GM12801 (cell line): Measurements from ENCODE around the gene FAF1.

Experiments used
- CTCF ChIP-seq: IDR thresholded peaks from one replicate; pipeline ENCODE4 v1.5.1; 2011; ENCODE audit warnings: control low read depth; ENCODE audit not compliant: insufficient read length; ENCODE audit errors: extremely low read depth

The FAF1 gene

GRCh38 chr1:50971748-50972305, 11.8 kb upstream of the FAF1 start:
- TF ChIP-seq CTCF: no peak

GRCh38 chr1:50970931-50971582, 11.0 kb upstream of the FAF1 start:
- no peak for TF ChIP-seq CTCF

GRCh38 chr1:50970509-50970887, 10.4 kb upstream of the FAF1 start:
- no peak for TF ChIP-seq CTCF

- no peak for TF ChIP-seq CTCF
Measured at GRCh38 chr1:50969611-50970508, 9.8 kb upstream of the FAF1 start, which contains the start of gene CDKN2C. Gene CDKN2C, plus strand, starts transcription at chr1:50970245. Its CDS starts 124 bp downstream, at chr1:50970369.

GRCh38 chr1:50968821-50969610, 8.9 kb upstream of the FAF1 start:
- no peak for TF ChIP-seq CTCF

GRCh38 chr1:50968158-50968820, 8.2 kb upstream of the FAF1 start:
- no peak for TF ChIP-seq CTCF
